NK-92 treated with Interleukin-12 subunit alpha and Interleukin-12 subunit beta, amount 100 ng/mL, for 24 hours (cell line): ENCODE data around the gene USP24.

Experiments used
- DNase-seq: peaks from one replicate; lab custom pipeline; 2025; lab: John Stamatoyannopoulos, UW

Gene USP24

GRCh38 chr1:55156093-55156492 is 59.1 kb downstream of the USP24 start:
- no peak for DNase-seq

- no peak for DNase-seq
These were observed 59.6 kb downstream of the USP24 start for GRCh38 chr1:55155522-55155921.

- no peak for DNase-seq
These were observed 60.5 kb downstream of the USP24 start for GRCh38 chr1:55154616-55155015.

- no peak for DNase-seq
These were observed 62.1 kb downstream of the USP24 start for GRCh38 chr1:55153031-55153430.

GRCh38 chr1:55150880-55151588 is 64.1 kb downstream of the USP24 start:
- DNase-seq = no peak

- DNase-seq = no peak
These were observed 66.5 kb downstream of the USP24 start for GRCh38 chr1:55148676-55149075.

- DNase-seq = no peak
These were observed 67.6 kb downstream of the USP24 start for GRCh38 chr1:55147524-55147923.

- DNase-seq = no peak
These were observed 68.4 kb downstream of the USP24 start for GRCh38 chr1:55146781-55147180.

- DNase-seq = no peak
These were observed 70.3 kb downstream of the USP24 start for GRCh38 chr1:55144886-55145285.

GRCh38 chr1:55143684-55144083 is 71.5 kb downstream of the USP24 start:
- DNase-seq = no peak

- no peak for DNase-seq
These were observed 73.8 kb downstream of the USP24 start for GRCh38 chr1:55141295-55141893.

GRCh38 chr1:55140546-55140983 is 74.6 kb downstream of the USP24 start:
- peak; percentile 61 for DNase-seq

- DNase-seq = no peak
These were observed 75.0 kb downstream of the USP24 start for GRCh38 chr1:55140137-55140536.

- DNase-seq = no peak
These were observed 76.3 kb downstream of the USP24 start for GRCh38 chr1:55138823-55139222.

- no peak for DNase-seq
These were observed 80.9 kb downstream of the USP24 start for GRCh38 chr1:55134152-55134808.

- DNase-seq = no peak
These were observed 83.4 kb downstream of the USP24 start for GRCh38 chr1:55131801-55132200.

GRCh38 chr1:55131218-55131617 is 83.9 kb downstream of the USP24 start:
- no peak for DNase-seq

GRCh38 chr1:55129194-55129728 is 85.9 kb downstream of the USP24 start:
- DNase-seq = no peak

- no peak for DNase-seq
These were observed 86.7 kb downstream of the USP24 start for GRCh38 chr1:55128418-55128995.

GRCh38 chr1:55127827-55128343 is 87.3 kb downstream of the USP24 start:
- no peak for DNase-seq

GRCh38 chr1:55124470-55124869 is 90.7 kb downstream of the USP24 start:
- no peak for DNase-seq

GRCh38 chr1:55120538-55120937 is 94.6 kb downstream of the USP24 start:
- DNase-seq = no peak
